LNCaP clone FGC (cell line): Measurements from ENCODE around the gene SCIMP.

Experiments used
- DNase-seq: peaks from one replicate; pipeline ENCODE4 v3.0.0-alpha.2; 2011; ENCODE audit warnings: low read depth
- H3K4me3 ChIP-seq: 2 replicates; pipeline ENCODE4 v1.5.1; 2011; ENCODE audit warnings: mild to moderate bottlenecking, low read depth, low read length, control low read depth
- TF ChIP-seq, protein P1 (sequence below): IDR thresholded peaks from 2 replicates; pipeline ENCODE4 v1.5.1; 2012; ENCODE audit warnings: mild to moderate bottlenecking; ENCODE audit not compliant: control insufficient read depth, insufficient read depth; ENCODE audit errors: extremely low read depth

SCIMP gene

GRCh38 chr17:5200360-5200759 is 34.3 kb downstream of the SCIMP start:
- no peak overlapping the region for H3K4me3 ChIP-seq
- TF ChIP-seq, protein P1, sequence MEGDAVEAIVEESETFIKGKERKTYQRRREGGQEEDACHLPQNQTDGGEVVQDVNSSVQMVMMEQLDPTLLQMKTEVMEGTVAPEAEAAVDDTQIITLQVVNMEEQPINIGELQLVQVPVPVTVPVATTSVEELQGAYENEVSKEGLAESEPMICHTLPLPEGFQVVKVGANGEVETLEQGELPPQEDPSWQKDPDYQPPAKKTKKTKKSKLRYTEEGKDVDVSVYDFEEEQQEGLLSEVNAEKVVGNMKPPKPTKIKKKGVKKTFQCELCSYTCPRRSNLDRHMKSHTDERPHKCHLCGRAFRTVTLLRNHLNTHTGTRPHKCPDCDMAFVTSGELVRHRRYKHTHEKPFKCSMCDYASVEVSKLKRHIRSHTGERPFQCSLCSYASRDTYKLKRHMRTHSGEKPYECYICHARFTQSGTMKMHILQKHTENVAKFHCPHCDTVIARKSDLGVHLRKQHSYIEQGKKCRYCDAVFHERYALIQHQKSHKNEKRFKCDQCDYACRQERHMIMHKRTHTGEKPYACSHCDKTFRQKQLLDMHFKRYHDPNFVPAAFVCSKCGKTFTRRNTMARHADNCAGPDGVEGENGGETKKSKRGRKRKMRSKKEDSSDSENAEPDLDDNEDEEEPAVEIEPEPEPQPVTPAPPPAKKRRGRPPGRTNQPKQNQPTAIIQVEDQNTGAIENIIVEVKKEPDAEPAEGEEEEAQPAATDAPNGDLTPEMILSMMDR, result no peak
- DNase-seq, result no peak

DNA sequence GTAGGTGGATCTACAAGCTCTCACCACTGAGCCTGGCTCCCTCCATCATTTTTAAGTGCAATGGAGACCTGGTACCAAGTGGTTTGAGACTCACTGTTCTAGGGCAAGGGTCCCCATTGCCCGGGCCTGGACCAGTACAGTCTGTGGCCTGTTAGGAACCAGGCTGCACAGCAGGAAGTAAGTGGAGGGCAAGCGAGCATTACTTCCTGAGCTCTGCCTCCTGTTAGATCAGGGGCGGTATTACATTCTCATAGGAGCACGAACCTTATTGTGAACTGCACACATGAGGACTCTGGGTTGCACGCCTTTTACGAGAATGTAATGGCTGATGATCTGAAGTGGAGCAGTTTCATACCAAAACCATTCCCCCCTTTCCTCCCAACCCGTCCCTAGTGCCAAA is 36.2 kb downstream of the SCIMP start:
- TF ChIP-seq, protein P1, result no peak
- no peak for DNase-seq
- H3K4me3 ChIP-seq, result no peak overlapping the region

DNA sequence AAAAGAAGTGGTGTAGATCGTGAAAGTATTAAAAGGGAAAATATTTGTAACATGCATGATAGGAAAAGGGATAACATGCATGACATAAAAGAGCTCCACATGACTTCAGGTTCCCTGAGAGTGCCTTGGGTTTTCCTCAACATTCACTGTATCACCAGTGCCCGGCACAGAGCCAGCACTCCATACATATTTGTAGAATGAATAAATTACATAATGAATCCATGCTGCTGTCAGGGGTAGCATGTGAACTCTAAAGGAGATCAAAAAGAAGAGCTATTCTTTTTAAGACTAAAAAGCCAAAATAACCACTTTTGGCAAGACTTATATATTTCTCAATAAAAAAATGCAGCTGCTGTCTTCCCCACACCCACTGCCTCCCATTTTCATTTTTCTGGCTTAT is 40.3 kb downstream of the SCIMP start:
- DNase-seq, result no peak
- H3K4me3 ChIP-seq, result no peak overlapping the region
- TF ChIP-seq, protein P1, result no peak

- peak within 1 kb of the TSS; percentile 43 for H3K4me3 ChIP-seq
- DNase-seq, result no peak
- TF ChIP-seq, protein P1, result peak; percentile 56
Measured at GRCh38 chr17:5191541-5192417, 42.9 kb downstream of the SCIMP start, which contains the start of gene ZNF594. Gene ZNF594 (minus strand): TSS chr17:5191868. CDS start chr17:5184256, 7,612 bp downstream.

GRCh38 chr17:5184288-5184687 is 50.4 kb downstream of the SCIMP start:
- no peak overlapping the region for H3K4me3 ChIP-seq
- TF ChIP-seq, protein P1, result no peak
- no peak for DNase-seq

DNA sequence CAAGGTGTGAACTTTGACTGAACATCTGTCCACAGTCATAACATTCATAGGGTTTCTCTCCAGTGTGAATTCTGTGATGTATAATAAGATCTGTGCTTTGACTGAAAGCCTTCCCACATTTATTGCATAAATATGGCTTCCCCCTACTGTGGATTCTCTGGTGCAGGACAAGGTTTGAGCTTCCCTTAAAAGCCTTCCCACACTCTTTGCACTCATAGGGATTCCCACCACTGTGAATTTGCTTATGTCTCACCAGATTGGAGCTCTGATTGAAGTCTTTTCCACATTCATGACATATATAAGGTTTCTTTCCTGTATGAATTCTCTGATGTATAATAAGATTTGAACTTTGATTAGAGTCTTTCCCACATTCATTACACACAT is 51.3 kb downstream of the SCIMP start:
- TF ChIP-seq, protein P1, result no peak
- H3K4me3 ChIP-seq, result no peak overlapping the region

More for the DNA sequence above, 51.3 kb downstream of the SCIMP start:
- DNase-seq, result no peak
